HUES48 (cell line): ENCODE results near the gene CANT1.
"Not testable (repeated sequence)": the region's sequence is repeated elsewhere in the genome, so short reads cannot be mapped to it uniquely, and the experiment has no call there.

Experiments
- H3K27ac ChIP-seq: one replicate; pipeline ENCODE4 v1.7.0; 2013; ENCODE audit warnings: low read depth, low read length, inconsistent platforms
- H3K27me3 ChIP-seq: 2 replicates; pipeline ENCODE4 v1.6.1; 2013; ENCODE audit warnings: mild to moderate bottlenecking, low read length; ENCODE audit not compliant: control insufficient read depth, insufficient read depth
- H3K36me3 ChIP-seq: 2 replicates; pipeline ENCODE4 v1.6.1; 2013; ENCODE audit warnings: low read length; ENCODE audit not compliant: control insufficient read depth, insufficient read depth
- H3K4me1 ChIP-seq: 2 replicates; pipeline ENCODE4 v1.6.1; 2013; ENCODE audit warnings: mild to moderate bottlenecking, low read length; ENCODE audit not compliant: control insufficient read depth, insufficient read depth
- H3K4me3 ChIP-seq: 2 replicates; pipeline ENCODE4 v1.5.1; 2013; ENCODE audit warnings: mild to moderate bottlenecking, low read depth, low read length
- H3K9ac ChIP-seq: 2 replicates; pipeline ENCODE4 v1.6.1; 2013; ENCODE audit warnings: mild to moderate bottlenecking, low read depth, low read length, moderate library complexity
- H3K9me3 ChIP-seq: 2 replicates; pipeline ENCODE4 v1.6.1; 2013; ENCODE audit warnings: low read length; ENCODE audit not compliant: control insufficient read depth, insufficient read depth

CANT1 gene

DNA sequence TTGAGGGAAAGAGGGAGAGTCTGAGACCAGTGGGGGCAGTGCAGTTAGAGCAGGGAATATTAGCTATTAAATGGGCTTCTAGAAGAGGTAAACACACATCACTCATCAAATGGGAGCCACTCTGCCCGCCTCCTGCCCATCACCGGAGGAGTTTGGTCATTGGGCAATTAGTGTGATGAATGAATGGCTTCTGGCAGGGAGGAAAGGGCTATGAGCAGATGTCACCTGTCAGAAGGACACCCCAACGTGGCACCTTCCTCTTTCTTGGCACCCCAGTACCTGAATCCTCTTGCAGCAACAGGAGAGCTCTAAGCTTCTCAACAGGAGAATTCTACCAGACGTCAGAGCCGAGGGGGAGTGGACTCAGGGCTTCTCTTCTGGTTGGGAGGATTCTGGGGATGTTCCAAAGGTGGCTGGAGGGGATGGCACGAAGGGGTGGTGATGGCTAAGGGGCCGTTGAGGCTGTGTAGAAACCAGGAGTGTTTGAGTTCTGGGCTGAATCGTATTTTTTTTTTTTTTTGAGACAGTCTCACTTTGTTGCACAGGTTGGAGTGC, 25.4 kb upstream of the CANT1 start:
- H3K36me3 ChIP-seq = no peaks in the 10 kb centered on the region
- H3K9me3 ChIP-seq = no peaks in the 10 kb centered on the region
- H3K27ac ChIP-seq = no peak overlapping the region
- no peaks in the 10 kb centered on the region for H3K27me3 ChIP-seq
- H3K9ac ChIP-seq = no peak overlapping the region
- H3K4me3 ChIP-seq = no peak overlapping the region
- H3K4me1 ChIP-seq = no peaks in the 10 kb centered on the region

DNA sequence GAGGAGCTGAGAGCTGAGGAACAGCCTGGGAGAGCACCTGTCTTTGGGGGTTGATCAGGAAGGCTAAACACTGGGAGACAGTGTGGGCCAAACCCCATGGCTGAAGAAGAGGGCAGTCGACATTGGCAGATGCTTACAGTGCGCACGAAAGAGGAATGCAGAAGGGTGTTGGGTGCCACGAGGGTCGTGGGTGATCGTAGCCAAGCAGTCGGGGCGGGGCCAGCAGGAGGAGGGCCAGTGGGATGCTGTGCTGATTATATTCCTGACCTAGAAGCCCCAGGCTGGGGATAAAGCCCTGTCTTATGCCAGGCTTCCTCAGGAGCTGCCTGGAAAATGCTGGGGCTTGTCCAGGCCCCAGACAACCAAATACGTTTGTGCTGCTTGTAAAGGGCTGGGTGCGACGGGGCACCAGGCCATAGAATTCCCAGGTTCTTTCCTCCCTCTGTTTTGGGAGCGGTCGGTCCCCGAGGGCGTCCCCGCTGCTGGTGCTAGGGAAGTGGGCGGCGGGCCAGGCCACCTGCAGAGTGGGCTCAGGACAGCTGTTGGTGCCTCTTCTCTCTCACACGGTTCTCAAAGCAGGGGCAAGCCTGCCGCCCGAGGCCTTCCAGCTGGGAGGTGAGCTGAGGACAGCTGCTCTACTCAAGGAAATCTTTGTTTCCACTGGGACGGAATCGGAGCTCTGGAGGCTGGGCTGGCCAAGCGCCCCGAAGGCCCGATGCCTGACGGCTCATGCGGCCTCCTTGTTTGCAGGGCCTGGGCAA, 24.4 kb upstream of the CANT1 start:
- Histone ChIP-seq H3K9me3 (no peaks in the 10 kb centered on the region), H3K4me1 (no peaks in the 10 kb centered on the region), H3K36me3 (no peaks in the 10 kb centered on the region), H3K4me3 (no peak overlapping the region), H3K27me3 (no peaks in the 10 kb centered on the region), H3K27ac (no peak overlapping the region), H3K9ac (no peak overlapping the region)

DNA sequence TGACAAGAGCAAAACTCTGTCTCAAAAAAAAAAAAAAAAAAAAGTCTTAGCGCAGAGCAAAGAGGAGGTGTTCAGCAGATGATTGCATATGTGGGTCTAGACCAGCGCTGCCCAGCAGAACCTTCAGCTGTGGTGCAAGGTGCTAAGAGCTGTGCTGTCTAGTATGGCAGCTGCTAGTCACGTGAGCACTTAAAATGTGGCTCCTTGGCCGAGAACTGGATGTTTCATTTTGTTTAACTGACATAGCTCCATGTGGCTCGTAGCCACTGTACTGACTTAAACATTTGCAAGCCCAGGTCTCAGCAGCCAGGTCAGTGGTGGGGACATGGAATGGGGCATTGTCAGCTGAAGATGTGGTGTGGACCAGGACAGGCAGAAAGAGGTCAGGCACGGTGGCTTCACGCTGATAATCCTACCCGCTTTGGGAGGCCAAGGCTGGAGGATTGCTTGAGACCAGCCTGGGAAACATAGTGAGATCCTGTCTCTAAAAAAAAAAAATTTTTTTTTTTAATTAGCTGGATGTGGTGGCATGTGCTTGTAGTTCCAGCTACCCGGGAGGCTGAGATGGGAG, 23.6 kb upstream of the CANT1 start:
- Histone ChIP-seq H3K4me3 (no peak overlapping the region), H3K27me3 (no peaks in the 10 kb centered on the region; the same call in 1 of the 2 replicates), H3K36me3 (no peaks in the 10 kb centered on the region), H3K9me3 (no peaks in the 10 kb centered on the region), H3K4me1 (no peaks in the 10 kb centered on the region), H3K27ac (no peak overlapping the region), H3K9ac (no peak overlapping the region)

DNA sequence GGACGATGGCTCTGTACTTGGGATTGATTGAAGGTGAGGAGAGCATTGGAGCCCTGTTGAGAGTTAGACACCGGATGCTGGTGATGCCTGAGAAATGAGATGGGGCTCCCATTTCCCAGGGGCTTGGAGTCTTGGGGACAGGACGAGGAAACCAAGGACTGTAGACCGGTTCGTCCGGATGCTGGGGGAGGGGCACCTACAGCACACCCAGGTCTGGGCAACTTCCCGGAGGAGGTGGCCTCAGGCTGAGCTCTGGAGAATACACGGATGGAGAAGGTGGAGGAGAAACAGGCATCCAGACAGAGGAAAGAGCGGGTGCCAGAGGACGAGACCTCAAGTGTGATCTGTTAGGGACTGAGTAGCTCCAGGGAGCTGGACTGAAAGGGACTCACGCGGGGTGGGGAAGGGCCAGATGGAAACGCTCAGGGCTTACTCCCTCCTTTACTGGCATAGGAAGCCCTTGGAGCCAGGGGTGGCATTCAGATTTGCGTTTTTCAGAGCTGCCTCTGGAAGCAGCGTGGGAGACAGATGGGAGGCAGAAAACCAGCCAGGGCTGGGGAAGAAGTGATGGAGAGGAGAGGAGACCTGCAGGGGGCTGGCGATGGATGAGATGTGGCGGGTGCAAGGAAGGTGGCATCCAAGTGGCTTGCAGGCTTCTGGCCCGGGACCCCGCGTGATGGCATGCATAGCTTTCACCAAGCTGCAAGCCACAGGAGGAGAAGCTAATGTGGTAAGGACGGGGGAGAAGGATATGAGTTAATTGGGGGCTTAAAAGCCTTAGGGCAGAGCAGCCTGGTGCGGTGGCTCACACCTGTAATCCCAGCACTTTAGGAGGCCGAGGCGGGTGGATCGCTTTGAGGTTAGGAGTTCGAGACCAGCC, 22.7 kb upstream of the CANT1 start:
- Histone ChIP-seq H3K27ac (no peak overlapping the region), H3K36me3 (no peaks in the 10 kb centered on the region), H3K9me3 (no peaks in the 10 kb centered on the region), H3K27me3 (peaks cover 5% of the 10 kb centered on the region; the same call in 1 of the 2 replicates), H3K4me1 (peaks cover 4% of the 10 kb centered on the region; the same call in 1 of the 2 replicates), H3K9ac (no peak overlapping the region), H3K4me3 (no peak overlapping the region)

DNA sequence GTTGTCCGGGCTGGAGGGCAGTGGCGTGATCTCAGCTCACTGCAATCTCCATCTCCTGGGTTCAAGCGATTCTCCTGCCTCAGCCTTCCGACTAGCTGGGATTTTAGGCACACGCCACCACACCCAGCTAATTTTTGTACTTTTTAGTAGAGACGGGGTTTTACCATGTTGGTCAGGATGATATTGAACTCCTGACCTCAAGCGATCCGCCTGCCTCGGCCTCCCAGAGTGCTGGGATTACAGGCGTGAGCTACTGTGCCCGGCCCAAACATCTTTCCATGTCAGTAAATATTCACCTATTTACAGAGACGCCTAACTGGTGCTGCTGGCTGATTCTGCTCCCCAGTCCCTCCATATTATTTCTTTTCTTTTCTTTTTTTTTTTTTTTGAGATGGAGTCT, 21.1 kb upstream of the CANT1 start:
- not testable (repeated sequence) for H3K4me1 ChIP-seq, H3K9ac ChIP-seq, H3K9me3 ChIP-seq, H3K36me3 ChIP-seq, H3K4me3 ChIP-seq, H3K27ac ChIP-seq
- H3K27me3 ChIP-seq = peaks cover 20% of the 10 kb centered on the region

DNA sequence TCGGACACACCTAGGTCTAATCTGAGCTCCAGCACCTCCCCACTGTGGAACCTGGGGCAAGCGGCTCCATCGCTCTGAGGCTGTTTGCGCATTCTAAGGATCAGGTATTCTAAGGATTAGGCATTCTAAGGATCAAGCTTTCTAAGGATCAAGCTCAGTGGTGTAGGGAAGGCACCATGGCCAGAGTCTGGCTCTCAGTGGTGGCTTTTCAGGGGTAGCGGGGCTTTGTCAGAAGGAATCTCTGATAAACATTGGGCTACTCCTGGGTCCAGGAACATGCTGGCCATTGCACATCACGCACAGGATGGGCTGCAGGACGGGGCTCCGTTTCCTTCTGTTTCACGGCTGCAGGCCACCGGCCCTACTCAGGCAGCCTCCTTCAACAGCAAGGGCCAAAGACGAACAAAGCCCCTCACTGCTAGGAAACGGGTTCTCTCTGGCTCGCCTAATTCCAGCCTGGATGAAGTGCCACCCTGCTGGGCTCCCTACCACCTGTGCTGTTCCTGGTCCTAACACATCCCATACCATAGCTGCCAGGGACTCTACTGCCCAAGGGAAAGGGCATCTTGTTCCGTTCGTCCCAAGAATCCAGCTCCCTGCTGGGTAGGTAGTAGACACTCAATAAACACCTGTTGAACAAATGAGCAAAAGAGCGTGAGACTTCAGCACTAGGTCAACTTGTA, 19.9 kb upstream of the CANT1 start:
- peaks cover 10% of the 10 kb centered on the region; the same call in 1 of the 2 replicates for H3K4me1 ChIP-seq
- peaks cover 32% of the 10 kb centered on the region for H3K27me3 ChIP-seq
- H3K4me3 ChIP-seq = no peak overlapping the region
- no peak overlapping the region for H3K27ac ChIP-seq
- H3K9me3 ChIP-seq = no peaks in the 10 kb centered on the region
- H3K9ac ChIP-seq = no peak overlapping the region
- no peaks in the 10 kb centered on the region for H3K36me3 ChIP-seq

DNA sequence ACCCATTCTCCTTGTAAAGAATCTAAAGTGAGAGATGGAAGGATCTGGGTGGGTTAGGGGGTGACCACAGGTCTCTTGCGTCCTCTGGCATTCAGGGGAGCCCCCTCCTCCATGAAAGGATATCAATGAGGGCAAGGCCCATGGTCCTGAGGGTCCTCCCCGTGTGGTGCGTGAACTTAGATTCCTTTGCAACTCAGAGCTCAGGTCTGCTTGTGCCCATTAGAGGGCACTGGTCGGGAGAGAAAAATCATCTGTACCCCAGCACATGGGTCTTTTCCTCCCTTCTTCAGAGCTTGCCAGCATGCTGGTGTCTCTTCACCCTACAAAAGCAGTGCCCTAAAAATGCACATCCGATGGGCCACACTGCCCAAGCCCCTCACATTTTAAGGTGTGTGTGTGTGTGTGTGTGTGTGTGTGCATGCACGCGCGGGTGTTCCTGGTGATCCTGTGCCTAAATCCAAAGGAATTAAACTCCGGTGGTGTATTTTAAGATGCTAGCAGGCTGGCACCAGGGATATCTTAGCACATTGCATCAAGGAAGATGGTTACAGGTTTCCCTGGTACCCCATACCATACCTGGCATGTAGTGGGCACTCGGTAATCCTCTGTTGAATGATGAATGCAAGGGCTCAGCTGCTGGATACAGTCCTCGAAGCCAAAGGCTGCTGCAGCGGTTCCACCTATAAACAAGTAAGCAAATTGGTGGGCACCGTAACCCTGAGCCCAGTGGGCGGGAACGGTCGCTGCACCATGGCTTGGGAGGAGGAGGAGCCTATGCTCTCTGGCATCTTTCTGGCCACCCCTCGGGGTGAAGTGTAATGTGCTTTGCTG, 19.1 kb upstream of the CANT1 start:
- H3K4me3 ChIP-seq = no peak overlapping the region
- peaks cover 11% of the 10 kb centered on the region; the same call in 1 of the 2 replicates for H3K4me1 ChIP-seq
- no peak overlapping the region for H3K27ac ChIP-seq
- peaks cover 39% of the 10 kb centered on the region for H3K27me3 ChIP-seq
- no peaks in the 10 kb centered on the region for H3K36me3 ChIP-seq
- no peaks in the 10 kb centered on the region for H3K9me3 ChIP-seq
- H3K9ac ChIP-seq = no peak overlapping the region

DNA sequence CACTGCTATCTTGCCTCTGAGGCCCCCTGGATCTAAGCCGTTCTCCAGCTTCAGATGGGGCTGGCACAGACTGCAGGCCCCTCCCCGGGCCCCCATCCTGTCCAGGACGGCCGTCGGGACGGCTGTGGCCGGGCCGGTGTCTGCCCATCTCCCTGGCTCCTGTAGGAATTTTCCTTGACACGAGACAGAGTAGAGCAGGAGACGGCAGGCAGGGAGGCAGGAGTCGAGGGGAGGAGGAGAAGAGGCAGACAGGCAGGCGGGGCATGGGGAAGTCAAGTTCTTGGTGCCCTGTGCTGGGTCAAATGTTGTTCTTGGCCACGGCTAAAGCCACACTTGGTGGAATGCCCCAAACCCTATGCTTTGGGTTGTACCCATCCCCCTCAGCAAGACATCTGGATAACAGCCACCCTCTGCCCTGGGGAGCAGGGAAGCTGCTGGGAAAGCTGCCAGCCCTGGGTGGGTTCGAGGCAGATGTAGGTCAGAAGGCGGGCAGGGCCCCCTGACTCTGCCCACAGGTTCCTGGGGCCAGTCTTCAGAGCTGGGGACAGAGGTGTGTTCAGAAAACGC, 18.4 kb upstream of the CANT1 start:
- no peaks in the 10 kb centered on the region for H3K36me3 ChIP-seq
- no peak overlapping the region for H3K4me3 ChIP-seq
- H3K4me1 ChIP-seq = peaks cover 16% of the 10 kb centered on the region
- H3K27ac ChIP-seq = no peak overlapping the region
- no peaks in the 10 kb centered on the region for H3K9me3 ChIP-seq
- no peak overlapping the region for H3K9ac ChIP-seq
- H3K27me3 ChIP-seq = peaks cover 46% of the 10 kb centered on the region

DNA sequence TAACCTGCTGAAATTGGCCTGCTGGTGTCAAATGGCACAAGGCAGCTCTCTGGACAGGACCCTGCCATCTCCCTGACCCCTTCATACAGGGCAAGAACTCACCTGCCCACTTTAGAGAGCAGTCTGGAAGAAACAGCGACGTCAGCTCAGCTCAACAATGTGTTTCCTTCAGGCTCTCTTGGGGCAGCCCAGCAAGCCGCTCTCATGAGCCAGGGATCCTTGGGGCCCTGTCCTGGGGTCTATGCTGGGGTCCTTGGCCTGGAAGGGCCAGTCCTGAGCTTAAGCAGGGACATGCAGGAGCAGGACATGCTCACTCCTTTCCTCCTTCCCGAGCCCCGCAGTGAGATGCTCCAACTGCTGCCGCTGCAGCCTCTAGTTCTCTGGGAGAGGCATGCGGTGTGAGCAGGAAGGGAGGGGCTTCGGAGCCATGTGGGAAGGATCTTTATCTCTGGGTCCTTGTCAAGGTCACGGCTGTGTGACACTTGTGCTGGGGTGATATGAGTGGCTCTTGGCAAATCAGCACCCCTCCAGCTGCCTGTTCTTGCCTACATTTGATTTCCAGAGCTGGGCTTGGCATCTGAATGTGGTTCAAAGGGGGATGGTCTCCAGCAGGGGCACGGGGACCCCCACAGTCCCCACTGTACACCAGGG, 17.8 kb upstream of the CANT1 start:
- no peaks in the 10 kb centered on the region for H3K36me3 ChIP-seq
- no peak overlapping the region for H3K9ac ChIP-seq
- H3K4me1 ChIP-seq = peaks cover 16% of the 10 kb centered on the region
- no peak overlapping the region for H3K4me3 ChIP-seq
- H3K9me3 ChIP-seq = no peaks in the 10 kb centered on the region
- H3K27me3 ChIP-seq = peaks cover 53% of the 10 kb centered on the region
- H3K27ac ChIP-seq = no peak overlapping the region
